Measurements from ENCODE around the gene RNF145. TPM values are rescaled to one million over a fixed set of nuclear protein-coding genes. Genes with fewer than 3 reads are reported as not detected.

The RNF145 gene
- total RNA-seq, 1 donor from 2014 or later: 59.3 TPM

- no peak for DNase-seq (ENCODE audit: low read depth, low spot score)
Observed at GRCh38 chr5:159218595-159219023, 9.3 kb upstream of the RNF145 start.

GRCh38 chr5:159217236-159217635 lies 7.9 kb upstream of the RNF145 start:
- DNase-seq (ENCODE audit: low read depth, low spot score): no peak

DNA sequence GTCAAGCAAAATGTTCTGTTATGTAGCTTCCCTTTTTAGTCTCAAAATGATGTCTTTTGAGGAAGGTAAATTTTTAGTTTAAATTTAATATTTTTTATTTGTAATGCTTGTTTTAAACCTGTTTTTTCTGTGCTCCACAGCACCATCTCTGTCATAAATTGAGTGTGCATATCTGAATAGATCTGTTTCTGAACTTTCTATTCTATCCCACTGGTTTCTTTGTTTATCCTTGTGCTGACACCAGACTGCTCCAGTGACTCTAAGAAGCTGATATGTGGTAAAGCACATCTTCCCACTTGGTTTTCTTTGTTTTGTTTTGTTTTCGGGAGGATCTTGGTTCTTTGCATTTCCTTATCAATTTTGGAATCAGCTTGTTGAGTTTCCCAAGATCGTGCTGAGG lies 7.1 kb upstream of the RNF145 start:
- no peak for DNase-seq (ENCODE audit: low read depth, low spot score)

GRCh38 chr5:159215886-159216285 lies 6.5 kb upstream of the RNF145 start:
- no peak for DNase-seq (ENCODE audit: low read depth, low spot score)

DNA sequence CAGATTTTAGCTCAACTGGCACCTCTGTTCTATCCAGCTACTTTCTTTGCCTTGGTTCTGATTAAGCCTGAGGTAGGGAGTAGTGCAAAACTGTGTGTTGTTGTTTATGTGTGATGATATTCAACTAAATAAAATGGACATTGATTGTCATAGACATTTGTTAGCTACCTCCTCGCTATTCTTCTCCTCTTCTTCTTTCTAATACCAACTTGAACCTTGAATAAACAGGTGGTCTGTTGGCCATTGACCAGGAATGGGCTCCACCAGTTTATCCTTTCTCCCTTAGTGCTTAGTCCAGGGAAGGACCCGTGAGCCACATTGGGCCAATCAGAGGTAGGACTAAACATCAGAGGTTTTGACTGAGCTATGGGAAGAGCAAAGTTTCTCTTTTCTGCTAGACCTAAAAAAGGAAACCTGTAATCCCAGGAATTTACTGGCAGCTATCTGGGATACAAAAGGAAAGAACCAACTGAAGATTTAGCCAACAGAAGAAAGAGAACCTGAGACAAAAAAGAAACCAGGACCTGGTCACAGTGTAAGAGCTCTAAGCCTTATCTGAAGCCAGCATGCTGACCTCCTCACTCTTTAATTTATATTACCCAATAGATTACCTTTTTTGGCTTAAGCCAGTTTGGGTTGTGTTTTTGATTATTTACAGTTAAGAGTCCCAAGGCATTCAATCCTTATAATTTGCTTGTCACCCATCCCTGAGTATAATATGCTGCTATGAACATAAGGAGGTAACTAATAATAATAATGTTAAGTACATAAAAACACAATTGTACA lies 5.3 kb upstream of the RNF145 start:
- DNase-seq (ENCODE audit: low read depth, low spot score): no peak

DNA sequence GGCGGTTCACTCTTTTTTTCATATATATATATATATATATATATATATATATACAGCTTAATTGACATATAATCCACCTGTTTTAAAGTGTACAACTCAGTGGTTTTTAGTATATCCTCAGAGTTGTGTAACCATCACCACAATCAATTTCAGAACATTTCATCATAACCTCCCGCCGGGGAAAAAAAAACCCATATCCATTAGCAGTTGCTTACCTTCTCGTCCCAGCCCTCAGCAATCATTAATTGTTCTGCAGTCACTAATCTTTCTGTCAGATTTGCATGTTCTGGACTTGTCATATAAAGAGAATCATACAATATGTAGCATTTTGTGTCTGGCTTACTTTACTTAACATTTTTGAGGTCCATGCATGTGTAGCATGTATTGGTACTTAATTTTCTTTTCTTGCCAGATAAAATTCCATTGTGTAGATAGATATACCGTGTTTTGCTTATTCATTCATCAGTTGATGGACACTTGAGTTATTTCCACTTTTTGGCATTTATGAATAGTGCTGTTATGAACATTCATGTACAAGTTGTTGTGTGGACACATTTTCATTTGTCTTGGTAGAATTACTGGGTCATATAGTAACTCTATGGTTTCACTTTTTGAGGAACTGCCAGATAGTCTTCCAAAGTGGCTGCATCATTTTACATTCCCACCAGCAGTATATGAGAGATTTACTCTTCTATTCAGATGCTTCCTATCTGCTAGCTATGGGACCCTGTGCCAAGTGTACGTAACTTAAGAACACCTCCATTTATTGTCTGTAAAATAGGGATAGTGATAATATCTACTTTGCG lies 3.5 kb upstream of the RNF145 start:
- no peak for DNase-seq (ENCODE audit: low read depth, low spot score)

- no peak for DNase-seq (ENCODE audit: low read depth, low spot score)
Observed at GRCh38 chr5:159211729-159212174, 2.4 kb upstream of the RNF145 start.

DNA sequence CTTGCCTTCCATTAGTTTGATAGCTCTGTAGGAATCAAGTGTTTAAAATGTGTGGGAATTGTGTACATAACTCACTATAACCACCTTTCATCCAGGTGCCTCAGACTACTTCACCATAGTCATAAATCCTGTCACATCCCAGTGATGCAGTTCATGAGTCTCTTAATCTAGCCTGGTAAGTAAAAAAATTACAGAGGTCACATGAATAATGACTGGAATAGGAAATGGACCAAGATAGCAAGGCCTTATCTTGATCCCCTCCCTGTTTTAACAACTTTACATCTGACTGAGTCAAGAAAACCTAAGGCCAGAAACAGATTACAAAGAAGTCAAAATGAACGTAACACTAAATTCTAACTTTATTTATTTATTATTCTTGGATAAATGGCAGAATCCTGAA lies 1.5 kb upstream of the RNF145 start:
- no peak for DNase-seq (ENCODE audit: low read depth, low spot score)

- DNase-seq (ENCODE audit: low read depth, low spot score): no peak
Observed at GRCh38 chr5:159210210-159210661, 883 bp upstream of the RNF145 start.

- DNase-seq (ENCODE audit: low read depth, low spot score): no peak
Observed at GRCh38 chr5:159208514-159209437, 577 bp downstream of the RNF145 start.

GRCh38 chr5:159207686-159208513 lies 1.5 kb downstream of the RNF145 start:
- peak; percentile 33 for DNase-seq (ENCODE audit: low read depth, low spot score)

DNA sequence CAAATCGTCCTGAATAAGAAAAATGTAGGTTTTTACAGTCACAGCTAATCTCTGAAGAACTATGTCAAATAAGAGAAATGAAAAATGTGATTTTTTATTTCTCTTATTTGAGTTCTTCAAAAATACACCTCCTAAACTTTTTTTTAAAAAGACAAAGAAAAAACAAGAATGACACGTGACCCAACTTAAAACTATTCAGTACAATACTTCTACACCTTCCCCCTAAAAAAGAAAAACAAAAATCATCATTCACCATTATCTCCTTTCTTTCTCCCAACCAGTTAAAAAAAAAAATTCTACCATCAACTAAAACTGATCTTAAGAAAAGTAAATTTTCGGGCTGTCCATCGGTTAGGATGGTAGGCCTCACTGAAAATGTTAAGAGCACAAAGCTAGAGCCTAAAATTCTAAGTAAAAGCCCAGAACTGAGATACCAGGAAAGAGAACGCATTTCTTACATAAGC lies 2.1 kb downstream of the RNF145 start:
- DNase-seq (ENCODE audit: low read depth, low spot score): no peak

DNA sequence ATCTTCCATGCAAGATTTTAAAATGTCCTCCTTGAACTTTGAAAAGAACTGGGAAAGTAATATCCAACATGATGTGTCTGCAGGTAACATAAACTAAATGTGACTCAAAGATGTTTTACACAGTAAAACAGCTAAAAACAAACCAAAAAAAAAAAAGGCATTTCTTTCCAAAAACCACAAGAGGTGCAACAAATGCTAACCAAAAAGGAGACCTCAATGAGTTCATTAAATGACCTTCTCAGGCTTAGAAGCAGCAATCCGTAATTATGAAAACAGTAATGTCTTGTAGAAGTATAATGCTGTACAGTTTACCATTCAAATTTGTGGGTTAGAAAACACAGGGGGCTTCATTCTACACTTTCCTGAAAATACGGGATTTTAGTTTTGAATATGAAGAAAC lies 2.5 kb downstream of the RNF145 start:
- no peak for DNase-seq (ENCODE audit: low read depth, low spot score)

DNA sequence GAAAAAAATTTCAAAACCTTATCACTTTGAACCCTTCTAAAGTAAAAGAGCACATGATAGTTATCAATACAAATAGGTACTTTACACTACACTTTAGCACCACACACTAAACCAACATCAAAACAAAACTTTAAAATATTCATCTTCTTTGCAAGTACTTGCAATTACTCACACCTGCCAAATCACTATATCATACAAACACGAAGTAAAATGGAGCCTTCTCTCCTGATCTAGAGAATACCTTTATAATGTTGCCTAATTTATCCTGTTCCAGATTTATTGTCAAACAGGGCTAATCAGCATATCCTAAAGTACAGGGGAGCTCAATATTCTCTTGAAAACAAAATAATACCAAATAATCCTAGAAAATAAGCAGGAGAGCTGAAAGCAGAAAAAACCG lies 3.0 kb downstream of the RNF145 start:
- no peak for DNase-seq (ENCODE audit: low read depth, low spot score)

DNA sequence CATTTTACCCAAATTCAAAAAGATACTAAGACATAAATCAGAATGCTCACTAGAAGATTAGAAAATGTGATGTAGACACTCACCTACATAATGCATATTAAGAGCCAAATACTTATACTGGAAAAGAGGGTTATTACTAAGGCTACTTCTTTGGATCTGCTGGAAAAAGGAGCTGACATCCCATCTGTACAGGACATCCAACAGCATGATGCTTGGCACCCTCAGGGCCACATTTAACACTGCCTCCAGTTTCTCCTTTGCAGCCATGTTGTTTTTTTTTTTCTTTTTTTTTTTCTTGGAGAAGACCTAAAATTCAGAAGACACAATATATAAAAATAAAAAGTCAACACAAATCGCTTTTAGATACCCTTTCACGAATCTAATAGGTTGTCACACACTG lies 6.0 kb downstream of the RNF145 start:
- DNase-seq (ENCODE audit: low read depth, low spot score): no peak

- DNase-seq (ENCODE audit: low read depth, low spot score): no peak
Observed at GRCh38 chr5:159202151-159202550, 7.2 kb downstream of the RNF145 start.

DNA sequence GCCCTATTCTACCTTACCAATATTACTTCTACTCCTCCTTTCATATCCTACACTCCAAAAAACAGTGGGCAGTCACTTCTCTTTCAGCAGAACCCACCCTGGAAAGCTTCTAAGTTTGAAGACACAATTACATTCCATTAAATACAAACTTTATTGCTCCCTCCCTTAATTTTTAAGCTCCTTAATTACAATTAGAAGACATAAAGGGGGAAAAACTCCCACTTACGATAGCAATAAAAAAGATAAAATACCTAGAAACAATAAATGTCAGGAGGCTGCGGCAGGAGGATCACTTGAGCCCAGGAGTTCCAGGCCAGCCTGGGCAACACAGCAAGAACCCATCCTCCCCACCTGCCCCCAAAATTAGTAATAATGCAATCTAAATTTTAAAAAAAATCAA lies 9.6 kb downstream of the RNF145 start:
- no peak for DNase-seq (ENCODE audit: low read depth, low spot score)

GRCh38 chr5:159199225-159199624 lies 10.1 kb downstream of the RNF145 start:
- no peak for DNase-seq (ENCODE audit: low read depth, low spot score)

DNA sequence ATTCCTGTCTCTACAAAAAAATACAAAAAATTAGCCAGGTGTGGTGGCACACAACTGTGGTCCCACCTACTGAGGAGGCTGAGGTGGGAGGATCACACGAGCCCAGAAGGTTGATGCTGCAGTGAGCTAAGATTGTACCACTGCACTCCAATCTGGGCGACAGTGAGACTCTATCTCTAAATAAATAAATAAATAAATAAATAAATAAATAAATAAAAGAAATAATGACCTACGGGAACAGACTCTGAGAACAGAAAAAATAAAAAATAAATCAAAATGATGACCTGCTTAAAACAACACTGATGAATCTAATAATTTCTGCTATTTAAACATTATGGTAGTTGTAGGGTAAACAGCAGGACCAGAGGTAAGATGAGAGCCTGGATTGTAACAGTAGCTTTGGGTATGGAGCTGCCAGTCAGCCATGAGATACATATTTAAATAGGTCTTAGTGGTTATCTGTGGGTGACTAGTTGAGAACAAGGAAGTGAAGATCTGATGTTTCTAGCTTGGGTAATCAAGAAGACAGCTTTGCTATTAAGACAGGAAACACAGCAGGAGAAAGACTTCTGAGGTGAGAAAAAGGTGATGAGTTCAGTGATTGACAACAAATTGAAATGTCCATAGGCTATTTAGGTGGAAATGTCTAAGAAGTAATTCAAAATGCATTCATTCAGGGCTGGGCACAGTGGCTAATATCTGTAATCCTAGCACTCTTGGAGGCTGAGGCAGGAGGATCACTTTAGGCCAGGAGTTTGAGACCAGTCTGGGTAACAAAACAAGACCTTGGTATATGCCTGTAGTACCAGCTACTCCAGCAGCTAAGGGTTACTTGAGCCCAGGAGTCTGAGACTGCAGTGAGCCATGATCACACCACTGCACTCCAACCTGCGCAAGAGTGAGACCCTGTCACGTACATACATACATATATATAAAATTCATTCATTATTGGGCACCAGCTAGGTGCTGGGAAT lies 11.0 kb downstream of the RNF145 start:
- no peak for DNase-seq (ENCODE audit: low read depth, low spot score)

Data from pulmonary artery endothelial cell (primary cell).